Hepatic stellate cell (primary cell): ENCODE data around the gene PELI2.

ENCODE experiments used
- DNase-seq: peaks from one replicate; pipeline ENCODE4 v3.0.0; 2011; ENCODE audit warnings: low spot score

PELI2 gene

GRCh38 chr14:56117765-56118610 is at the start of gene PELI2:
PELI2 (plus strand) TSS chr14:56118411; CDS start chr14:56118661, 250 bp downstream.
- DNase-seq, result peak; percentile 71

GRCh38 chr14:56073799-56074198 is 44.4 kb upstream of the PELI2 start:
- no peak for DNase-seq

GRCh38 chr14:56075301-56075700 is 42.9 kb upstream of the PELI2 start:
- DNase-seq, result no peak

GRCh38 chr14:56081139-56081538 is 37.1 kb upstream of the PELI2 start:
- no peak for DNase-seq

- DNase-seq, result no peak
Observed at GRCh38 chr14:56082880-56083279, 35.3 kb upstream of the PELI2 start.

GRCh38 chr14:56085471-56085870 is 32.7 kb upstream of the PELI2 start:
- DNase-seq, result no peak

GRCh38 chr14:56087671-56088471 is 30.3 kb upstream of the PELI2 start:
- no peak for DNase-seq

GRCh38 chr14:56088941-56089340 is 29.3 kb upstream of the PELI2 start:
- no peak for DNase-seq

GRCh38 chr14:56092763-56093162 is 25.4 kb upstream of the PELI2 start:
- DNase-seq, result no peak

- no peak for DNase-seq
Observed at GRCh38 chr14:56094076-56094475, 24.1 kb upstream of the PELI2 start.

- DNase-seq, result no peak
Observed at GRCh38 chr14:56098021-56098420, 20.2 kb upstream of the PELI2 start.

GRCh38 chr14:56099081-56099797 is 19.0 kb upstream of the PELI2 start:
- DNase-seq, result no peak

GRCh38 chr14:56100556-56100955 is 17.7 kb upstream of the PELI2 start:
- DNase-seq, result peak; percentile 20

GRCh38 chr14:56102941-56103340 is 15.3 kb upstream of the PELI2 start:
- DNase-seq, result no peak

GRCh38 chr14:56107615-56108014 is 10.6 kb upstream of the PELI2 start:
- no peak for DNase-seq

- DNase-seq, result no peak
Observed at GRCh38 chr14:56108057-56108456, 10.2 kb upstream of the PELI2 start.

- DNase-seq, result no peak
Observed at GRCh38 chr14:56112781-56113180, 5.4 kb upstream of the PELI2 start.

GRCh38 chr14:56115334-56115870 is 2.8 kb upstream of the PELI2 start:
- DNase-seq, result no peak

GRCh38 chr14:56115976-56116893 is 2.0 kb upstream of the PELI2 start:
- DNase-seq, result no peak

GRCh38 chr14:56118611-56119181 is 485 bp downstream of the PELI2 start:
- peak; percentile 10 for DNase-seq
